K562 (cell line): ENCODE data around the gene DCST1. TPM values are rescaled to one million over a fixed set of nuclear protein-coding genes. Genes with fewer than 3 reads are reported as not detected.

Source experiments
- ATAC-seq: fragments of 200-7000 bp; cut with Tn5 transposase; 3 replicates; pipeline ENCODE4 v1.9.1; 2020; ENCODE audit warnings: moderate library complexity
- BruUV-seq: library from RNA; stranded (reverse); fragments of 400-500 nt; replicated peaks from 2 replicates; lab custom pipeline; 2021; lab: Mats Ljungman, UMichigan
- CTCF ChIA-PET: fragments of 300-600 bp; formaldehyde crosslinking; extraction: SDS; loops from one replicate; lab custom pipeline; 2021; ENCODE audit warnings: low intra/inter-chr PET ratio; lab: Yijun Ruan, JAX
- POLR2A ChIA-PET: fragments of 300-600, 350-650 bp; sonication (Branson Sonifier 250); formaldehyde crosslinking; extraction: SDS; loops from one replicate; lab custom pipeline; 2021; ENCODE audit warnings: antibody characterized with exemption, inconsistent platforms; lab: Yijun Ruan, JAX
- DNase-seq, 4 experiments: peaks; one replicate each; pipeline versions ENCODE4 v3.0.0 to v3.0.0-alpha.2; 2011 to 2018; ENCODE audit warnings: low spot score in 3 of 4, mixed read lengths in 3 of 4; ENCODE audit errors: extremely low read depth in 1 of 4
- FAIRE-seq: peaks from 2 replicates; lab custom pipeline; 2011; peaks lifted over from hg19 to GRCh38; lab: Jason Lieb, UNC
- H2AFZ ChIP-seq: 2 replicates; pipeline ENCODE4 v1.6.0; 2011; ENCODE audit warnings: low read depth, low read length, control low read depth, inconsistent platforms
- H3K27ac ChIP-seq: fragments of 200-600 bp; 3 replicates; pipeline ENCODE4 v1.8.0; 2011; ENCODE audit warnings: low read depth, mild to moderate bottlenecking, control low read depth, inconsistent platforms, low read length, moderate library complexity, mixed read lengths; ENCODE audit errors: extremely low read depth
- H3K27me3 ChIP-seq, 2 experiments: fragments of 300-600 bp in 1 of 2; 2 replicates in 1 of 2; 3 replicates in 1 of 2; pipeline versions ENCODE4 v1.6.0 to v1.8.0; 2011; ENCODE audit warnings: inconsistent platforms in 2 of 2, low read length in 2 of 2, mild to moderate bottlenecking in 1 of 2, mixed read lengths in 1 of 2, moderate library complexity in 1 of 2; ENCODE audit not compliant: control insufficient read depth in 2 of 2, insufficient read depth in 2 of 2
- H3K36me3 ChIP-seq: fragments of 300-600 bp; 3 replicates; pipeline ENCODE4 v1.8.0; 2011; ENCODE audit warnings: mild to moderate bottlenecking, low read length, inconsistent platforms; ENCODE audit not compliant: control insufficient read depth, insufficient read depth
- H3K4me1 ChIP-seq, 2 experiments: fragments of 200-600 bp in 1 of 2; replicated peaks in 1 of 2; 2 replicates in 1 of 2; 3 replicates in 1 of 2; pipeline versions ENCODE4 v1.5.1 to v1.8.0; 2011; ENCODE audit warnings: inconsistent platforms in 2 of 2, low read length in 2 of 2, mild to moderate bottlenecking in 1 of 2, mixed read lengths in 1 of 2, moderate library complexity in 1 of 2; ENCODE audit not compliant: control insufficient read depth in 2 of 2, insufficient read depth in 2 of 2
- H3K4me2 ChIP-seq: 2 replicates; pipeline ENCODE4 v1.6.1; 2011; ENCODE audit warnings: low read length, control low read depth, inconsistent platforms, mixed read lengths; ENCODE audit not compliant: insufficient read depth
- H3K4me3 ChIP-seq: fragments of 200-600 bp; sonication (generic), shearing (Covaris generic); 2 replicates; pipeline ENCODE4 v1.5.1; 2016; ENCODE audit warnings: control low read depth, inconsistent platforms
- H3K79me2 ChIP-seq: fragments of 200-600 bp; 3 replicates; pipeline ENCODE4 v1.8.0; 2011; ENCODE audit warnings: low read length, inconsistent platforms; ENCODE audit not compliant: control insufficient read depth, insufficient read depth
- H3K9ac ChIP-seq, 2 experiments: 2 replicates each; pipeline versions ENCODE4 v1.6.0 to v1.6.1; 2011; ENCODE audit warnings: low read depth in 2 of 2, low read length in 2 of 2, control low read depth in 1 of 2, inconsistent platforms in 1 of 2, mild to moderate bottlenecking in 1 of 2, mixed read lengths in 1 of 2; ENCODE audit not compliant: insufficient read depth in 1 of 2
- H3K9me1 ChIP-seq: one replicate; pipeline ENCODE4 v1.6.0; 2011; ENCODE audit warnings: inconsistent platforms, mild to moderate bottlenecking, low read length, moderate library complexity; ENCODE audit not compliant: control insufficient read depth, insufficient read depth
- H3K9me3 ChIP-seq: replicated peaks from 2 replicates; pipeline ENCODE4 v1.5.1; 2011; ENCODE audit warnings: low read depth, low read length, inconsistent platforms; ENCODE audit not compliant: control insufficient read depth, insufficient read depth
- H4K20me1 ChIP-seq: replicated peaks from 2 replicates; pipeline ENCODE4 v1.6.1; 2011; ENCODE audit warnings: low read length, inconsistent platforms, mixed read lengths; ENCODE audit not compliant: control insufficient read depth, insufficient read depth
- BCOR ChIP-seq: fragments of 450-650 bp; IDR thresholded peaks from 2 replicates; pipeline ENCODE4 v1.6.1; 2016
- EGR1 ChIP-seq: fragments of 450-650 bp; conservative IDR thresholded peaks from 2 replicates; pipeline ENCODE4 v1.6.1; 2017; ENCODE audit warnings: mild to moderate bottlenecking
- GATAD2A ChIP-seq: fragments of 450-650 bp; IDR thresholded peaks from 2 replicates; pipeline ENCODE4 v1.6.1; 2017
- MCM2 ChIP-seq: fragments of 450-650 bp; IDR thresholded peaks from 2 replicates; pipeline ENCODE4 v1.6.1; 2017; ENCODE audit warnings: low read depth, mild to moderate bottlenecking
- MECOM ChIP-seq: fragments of 250-450 bp; sonication (Bioruptor Pico); IDR thresholded peaks from 2 replicates; pipeline ENCODE4 v1.8.0; 2022; ENCODE audit warnings: inconsistent platforms
- NFIC ChIP-seq: fragments of 450-650 bp; IDR thresholded peaks from 2 replicates; pipeline ENCODE4 v1.6.1; 2017; ENCODE audit warnings: mild to moderate bottlenecking, inconsistent platforms
- POLR2AphosphoS5 ChIP-seq: IDR thresholded peaks from 2 replicates; pipeline ENCODE4 v1.6.1; 2011; ENCODE audit warnings: mild to moderate bottlenecking, low read depth, low read length, moderate library complexity; ENCODE audit not compliant: control insufficient read depth, insufficient read depth
- POLR2G ChIP-seq: fragments of 200-400 bp; formaldehyde crosslinking; IDR thresholded peaks from 2 replicates; pipeline ENCODE4 v1.6.1; 2017; ENCODE audit warnings: low read depth, mild to moderate bottlenecking, antibody characterized with exemption, low read length, moderate library complexity
- RBFOX2 ChIP-seq: fragments of 200-400 bp; formaldehyde crosslinking; IDR thresholded peaks from 2 replicates; pipeline ENCODE4 v1.6.1; 2017; ENCODE audit warnings: low read depth, mild to moderate bottlenecking, low read length, moderate library complexity
- SOX6 ChIP-seq: fragments of 450-650 bp; IDR thresholded peaks from 2 replicates; pipeline ENCODE4 v1.6.1; 2014; ENCODE audit warnings: mild to moderate bottlenecking
- SUPT5H ChIP-seq: fragments of 450-650 bp; IDR thresholded peaks from 2 replicates; pipeline ENCODE4 v1.6.1; 2016
- TAF7 ChIP-seq: fragments of 450-650 bp; IDR thresholded peaks from 2 replicates; pipeline ENCODE4 v1.6.1; 2016; ENCODE audit warnings: missing genetic modification characterization, missing compliant biosample characterization
- TCF3 ChIP-seq: sonication (generic); formaldehyde crosslinking; IDR thresholded peaks from 2 replicates; pipeline ENCODE4 v1.4.0; 2020; ENCODE audit warnings: mild to moderate bottlenecking, missing genetic modification reagents
- WHSC1 ChIP-seq: IDR thresholded peaks from one replicate; pipeline ENCODE4 v1.6.1; 2012; ENCODE audit warnings: low read length, control low read depth, inconsistent platforms
- ZBTB17 ChIP-seq: fragments of 450-650 bp; formaldehyde crosslinking; IDR thresholded peaks from 2 replicates; pipeline ENCODE4 v1.4.0; 2020; ENCODE audit warnings: mild to moderate bottlenecking
- ZC3H4 ChIP-seq: sonication (generic); formaldehyde crosslinking; IDR thresholded peaks from 2 replicates; pipeline ENCODE4 v1.9.0; 2021; ENCODE audit warnings: missing genetic modification reagents, borderline replicate concordance
- ZFP30 ChIP-seq: fragments of 250-450 bp; sonication (Bioruptor Pico); IDR thresholded peaks from 2 replicates; pipeline ENCODE4 v1.8.0; 2022; ENCODE audit warnings: moderate library complexity, mild to moderate bottlenecking, inconsistent platforms, borderline replicate concordance
- ZNF316 ChIP-seq: fragments of 450-650 bp; IDR thresholded peaks from 2 replicates; pipeline ENCODE4 v1.6.1; 2016
- WGBS: fragments of 100-300 bp; shearing (Covaris generic); methylation state at CpG from one replicate; pipeline ENCODE4 v1.1.6; 2016; ENCODE audit warnings: low coverage, mixed read lengths; ENCODE audit not compliant: insufficient coverage; ENCODE audit errors: missing lambda C conversion rate; 5-methylcytosine and 5-hydroxymethylcytosine counted together
- in situ Hi-C: fragments of 300-500 bp; cut with MboI; formaldehyde crosslinking; loops from 4 replicates; pipeline ENCODE4 v1.15.0; 2018; ENCODE audit warnings: inconsistent platforms, mixed read lengths
- intact Hi-C: fragments of 100-400 bp; cut with micrococcal nuclease; formaldehyde crosslinking; loops from 2 replicates; pipeline ENCODE4 v1.14.2; 2022
- polyA plus RNA-seq, 8 experiments: library from polyadenylated mRNA; depleted of rRNA in 4 of 8; stranded (reverse) in 5 of 8; unstranded in 3 of 8; fragments of >200 nt; fragmentation: Nextera tagmentation in 2 of 8; fragmentation: Illumina TruSeq in 1 of 8; extraction: Ambion mirVana in 2 of 8; extraction: Trizol in 1 of 8; gene quantifications; 2 replicates each; pipeline versions ENCODE4 v1.2.1 to v1.2.3, GENCODE V29; 2011 to 2014; ENCODE audit warnings: inconsistent platforms in 1 of 8, missing spikeins in 1 of 8
- total RNA-seq, 7 experiments: library from RNA; depleted of rRNA in 6 of 7; stranded (reverse); fragments of >200 nt in 6 of 7; fragmentation: Illumina TruSeq in 2 of 7; extraction: Trizol in 2 of 7; gene quantifications; 2 replicates each; pipeline versions ENCODE4 v1.2.1 to v1.2.3, GENCODE V29; 2011 to 2021; ENCODE audit warnings: low replicate concordance in 1 of 7
- TF ChIP-seq, protein P1 (sequence below): sonication (generic); formaldehyde crosslinking; IDR thresholded peaks from 2 replicates; pipeline ENCODE4 v1.8.0; 2022; ENCODE audit warnings: missing genetic modification reagents, mild to moderate bottlenecking, moderate library complexity, borderline replicate concordance
- TF ChIP-seq, protein P2 (sequence below): fragments of 450-650 bp; IDR thresholded peaks from 2 replicates; pipeline ENCODE4 v1.7.1; 2018; ENCODE audit warnings: mild to moderate bottlenecking, low read depth; ENCODE audit not compliant: partially characterized antibody

Gene DCST1
- total and polyA plus RNA-seq, 9 of the 15 experiments (the other 6 are each of a cell fraction or from before 2014, with no cell fraction given): not detected

DNA sequence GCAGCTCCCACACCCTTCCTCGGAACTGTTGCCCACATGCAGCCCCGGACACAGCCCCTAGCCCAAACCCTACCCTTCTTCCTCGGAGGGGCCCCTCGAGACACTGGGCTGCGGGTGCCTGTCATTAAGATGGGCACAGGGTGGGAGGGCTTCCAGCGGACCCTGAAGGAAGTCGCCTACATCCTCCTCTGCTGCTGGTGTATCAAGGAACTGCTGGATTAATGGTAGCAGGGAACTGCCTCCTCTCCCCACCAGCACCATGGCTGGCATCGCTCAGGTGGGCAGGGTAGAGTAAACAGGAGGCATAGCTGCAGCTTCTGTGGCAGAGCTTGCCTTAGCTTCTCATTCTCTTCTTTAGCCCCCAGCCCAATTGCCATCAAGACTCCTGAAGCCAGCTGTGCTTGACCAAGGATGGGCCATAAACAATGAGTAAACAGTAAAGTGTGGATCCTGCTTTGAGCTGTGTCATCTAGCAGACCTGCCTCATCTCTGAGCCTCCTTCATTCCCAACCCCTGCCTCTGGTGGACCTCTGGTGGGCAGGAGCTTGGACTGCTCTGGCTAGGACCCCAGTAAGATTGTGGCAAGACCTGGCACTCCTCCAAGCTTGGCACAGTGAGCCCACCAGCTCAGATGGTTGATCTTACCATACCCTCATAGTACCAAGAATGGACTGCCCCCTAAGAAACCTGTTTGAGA lies 39.9 kb upstream of the DCST1 start, which contains the start of gene LENEP:
LENEP (plus strand) TSS at position 15 of the 697 bp plus-strand sequence; CDS start at position 37, 22 bp downstream.
- ChIA-PET POLR2A (interaction anchor here (0.6 to 8.2 kb wide), 18 partner anchors 10 to 125 kb away, joined by 3 to 80 read pairs (median 4); partner anchors contain the start of genes CKS1B, FLAD1, PBXIP1 and PMVK), CTCF (no interaction called here)
- H3K27ac ChIP-seq: peak within 1 kb of the TSS; percentile 73
- ATAC-seq (peak; percentile 52), DNase-seq (no peak), FAIRE-seq (peak; percentile 65)
- WGBS: 37% methylated on average over 8 of the region's 8 CpGs
- no peaks in the 10 kb centered on the region for H3K9me3 ChIP-seq
- H3K79me2 ChIP-seq: peaks cover 11% of the 10 kb centered on the region; the same call in 2 of the 3 replicates
- H2AFZ ChIP-seq: peak within 1 kb of the TSS; percentile 47; the same call in 1 of the 2 replicates
- peaks cover 6% of the 10 kb centered on the region for H3K9me1 ChIP-seq
- in situ Hi-C loops: no loop called here
- H4K20me1 ChIP-seq: no peaks in the 10 kb centered on the region; the same call in 1 of the 2 replicates
- no TSS peak for BruUV-seq
- H3K4me1 ChIP-seq: peaks cover 37 to 40% of the 10 kb centered on the region in 2 experiments
- peak within 1 kb of the TSS; percentile 19 to 78 for H3K9ac ChIP-seq
- H3K27me3 ChIP-seq: no peaks in the 10 kb centered on the region
- peak within 1 kb of the TSS; percentile 47 for H3K4me2 ChIP-seq
- intact Hi-C loops: loop anchor here (2.0 kb wide), 1 partner anchor 39 kb away; no protein-coding TSS in a partner anchor
- H3K36me3 ChIP-seq: peaks cover 29% of the 10 kb centered on the region; the same call in 2 of the 3 replicates
- no peak within 1 kb of the TSS for H3K4me3 ChIP-seq
- TF ChIP-seq ZNF316 (peak; percentile 53; the same call in 1 of the 2 replicates), ZC3H4 (CRISPR knock-in tag) (no peak), EGR1 (0 out of 2 replicates have a peak, but pooled peaks have one; percentile 10), NFIC (peak; percentile 42), MECOM (CRISPR knock-in tag) (no peak), SOX6 (0 out of 2 replicates have a peak, but pooled peaks have one; percentile 34), POLR2G (peak; percentile 43; the same call in 1 of the 2 replicates), SUPT5H (peak; percentile 41; the same call in 1 of the 2 replicates), POLR2AphosphoS5 (0 out of 2 replicates have a peak, but pooled peaks have one; percentile 9), MCM2 (no peak), BCOR (no peak), ZBTB17 (CRISPR knock-in tag) (0 out of 2 replicates have a peak, but pooled peaks have one; percentile 25), WHSC1 (no peak), ZFP30 (no peak), GATAD2A (0 out of 2 replicates have a peak, but pooled peaks have one; percentile 21), RBFOX2 (0 out of 2 replicates have a peak, but pooled peaks have one; percentile 30), TCF3 (CRISPR knock-in tag) (0 out of 2 replicates have a peak, but pooled peaks have one; percentile 13), TAF7 (tag) (no peak)
- TF ChIP-seq, protein P1, sequence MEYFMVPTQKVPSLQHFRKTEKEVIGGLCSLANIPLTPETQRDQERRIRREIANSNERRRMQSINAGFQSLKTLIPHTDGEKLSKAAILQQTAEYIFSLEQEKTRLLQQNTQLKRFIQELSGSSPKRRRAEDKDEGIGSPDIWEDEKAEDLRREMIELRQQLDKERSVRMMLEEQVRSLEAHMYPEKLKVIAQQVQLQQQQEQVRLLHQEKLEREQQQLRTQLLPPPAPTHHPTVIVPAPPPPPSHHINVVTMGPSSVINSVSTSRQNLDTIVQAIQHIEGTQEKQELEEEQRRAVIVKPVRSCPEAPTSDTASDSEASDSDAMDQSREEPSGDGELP (CRISPR knock-in tag): peak; percentile 50; the same call in 1 of the 2 replicates
- TF ChIP-seq, protein P2, sequence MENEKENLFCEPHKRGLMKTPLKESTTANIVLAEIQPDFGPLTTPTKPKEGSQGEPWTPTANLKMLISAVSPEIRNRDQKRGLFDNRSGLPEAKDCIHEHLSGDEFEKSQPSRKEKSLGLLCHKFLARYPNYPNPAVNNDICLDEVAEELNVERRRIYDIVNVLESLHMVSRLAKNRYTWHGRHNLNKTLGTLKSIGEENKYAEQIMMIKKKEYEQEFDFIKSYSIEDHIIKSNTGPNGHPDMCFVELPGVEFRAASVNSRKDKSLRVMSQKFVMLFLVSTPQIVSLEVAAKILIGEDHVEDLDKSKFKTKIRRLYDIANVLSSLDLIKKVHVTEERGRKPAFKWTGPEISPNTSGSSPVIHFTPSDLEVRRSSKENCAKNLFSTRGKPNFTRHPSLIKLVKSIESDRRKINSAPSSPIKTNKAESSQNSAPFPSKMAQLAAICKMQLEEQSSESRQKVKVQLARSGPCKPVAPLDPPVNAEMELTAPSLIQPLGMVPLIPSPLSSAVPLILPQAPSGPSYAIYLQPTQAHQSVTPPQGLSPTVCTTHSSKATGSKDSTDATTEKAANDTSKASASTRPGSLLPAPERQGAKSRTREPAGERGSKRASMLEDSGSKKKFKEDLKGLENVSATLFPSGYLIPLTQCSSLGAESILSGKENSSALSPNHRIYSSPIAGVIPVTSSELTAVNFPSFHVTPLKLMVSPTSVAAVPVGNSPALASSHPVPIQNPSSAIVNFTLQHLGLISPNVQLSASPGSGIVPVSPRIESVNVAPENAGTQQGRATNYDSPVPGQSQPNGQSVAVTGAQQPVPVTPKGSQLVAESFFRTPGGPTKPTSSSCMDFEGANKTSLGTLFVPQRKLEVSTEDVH: peak; percentile 18
